Suprapubic skin (tissue), 3 donors: ENCODE measurements around the gene ALG12.

Experiments used
- CTCF ChIP-seq, 2 donors: fragments of 200-600 bp in 1 of 2; fragments of 450-650 bp in 1 of 2; sonication (generic) in 1 of 2; IDR thresholded peaks; one replicate each; pipeline ENCODE4 v1.5.1; 2016 to 2019; ENCODE audit warnings: antibody characterized with exemption in 2 of 2, mild to moderate bottlenecking in 1 of 2, moderate library complexity in 1 of 2
- POLR2A ChIP-seq, 2 donors: fragments of 450-650 bp; IDR thresholded peaks; one replicate each; pipeline ENCODE4 v1.6.1; 2017; ENCODE audit warnings: antibody characterized with exemption in 2 of 2, mild to moderate bottlenecking in 2 of 2, moderate library complexity in 2 of 2

DNA sequence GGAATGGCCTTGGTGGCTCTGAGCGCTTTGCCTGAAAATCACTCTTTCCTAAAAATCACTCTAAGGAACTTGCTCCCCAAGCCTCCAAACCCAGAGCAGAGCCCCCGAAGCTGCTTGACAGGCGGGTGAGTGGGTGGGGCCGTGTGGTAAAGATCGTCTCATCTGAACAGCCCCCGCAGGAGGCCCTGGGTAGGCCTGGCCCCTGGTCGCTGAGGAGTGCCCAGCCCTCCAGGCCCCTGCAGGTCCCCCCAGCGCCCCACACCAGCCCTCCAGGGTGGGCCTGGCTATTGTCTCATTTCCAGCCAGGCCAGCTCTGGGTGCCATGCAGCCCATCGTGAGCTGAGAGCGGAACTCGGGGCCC is 25.1 kb upstream of the ALG12 start:
- TF ChIP-seq POLR2A (IDR thresholded peaks at IDR 0.05), result no peak
- TF ChIP-seq CTCF (IDR thresholded peaks at IDR 0.05), result no peak
